ENCODE data around the gene RSPO4. TPM values are rescaled to one million over a fixed set of nuclear protein-coding genes. Genes with fewer than 3 reads are reported as not detected.

Gene RSPO4
- total and polyA plus RNA-seq, 2 donors from 2014 or later, result 0.13 to 0.45 TPM

GRCh38 chr20:972256-972655 is 29.9 kb downstream of the RSPO4 start:
- H3K27me3 ChIP-seq (ENCODE audit: control insufficient read depth, insufficient read depth, low read length), result no peaks in the 10 kb centered on the region
- H3K4me1 ChIP-seq (ENCODE audit: control insufficient read depth in 2 of 3, insufficient read depth in 2 of 3, low read depth in 1 of 3, low read length in 3 of 3), result no peaks in the 10 kb centered on the region
- no peak for TF ChIP-seq CTCF (IDR thresholded peaks at IDR 0.05; ENCODE audit: borderline replicate concordance, extremely low read depth, insufficient read depth)
- no peak overlapping the region for H3K9ac ChIP-seq (ENCODE audit: low read length in 3 of 3)
- no peak overlapping the region for H3K27ac ChIP-seq (ENCODE audit: low read depth in 2 of 2, low read length in 2 of 2)
- no peaks in the 10 kb centered on the region for H3K9me3 ChIP-seq (ENCODE audit: control insufficient read depth in 2 of 3, insufficient read depth in 1 of 3, low read length in 3 of 3)
- DNase-seq, result no peak
- no peaks in the 10 kb centered on the region for H3K36me3 ChIP-seq (ENCODE audit: control insufficient read depth in 2 of 3, insufficient read depth in 3 of 3, low read length in 3 of 3)
- no peak for FAIRE-seq
- intact Hi-C loops (cut with DNase I), result no loop called here
- H3K4me3 ChIP-seq (ENCODE audit: low read length in 3 of 3), result no peak overlapping the region

GRCh38 chr20:971346-971745 is 30.8 kb downstream of the RSPO4 start:
- Histone ChIP-seq H3K27ac (ENCODE audit: low read depth in 2 of 2, low read length in 2 of 2) (no peak overlapping the region), H3K36me3 (ENCODE audit: control insufficient read depth in 2 of 3, insufficient read depth in 3 of 3, low read length in 3 of 3) (no peaks in the 10 kb centered on the region), H3K9me3 (ENCODE audit: control insufficient read depth in 2 of 3, insufficient read depth in 1 of 3, low read length in 3 of 3) (no peaks in the 10 kb centered on the region), H3K9ac (ENCODE audit: low read length in 3 of 3) (no peak overlapping the region), H3K27me3 (ENCODE audit: control insufficient read depth, insufficient read depth, low read length) (no peaks in the 10 kb centered on the region), H3K4me1 (ENCODE audit: control insufficient read depth in 2 of 3, insufficient read depth in 2 of 3, low read depth in 1 of 3, low read length in 3 of 3) (no peaks in the 10 kb centered on the region), H3K4me3 (ENCODE audit: low read length in 3 of 3) (no peak overlapping the region)
- no peak for TF ChIP-seq CTCF (IDR thresholded peaks at IDR 0.05; ENCODE audit: borderline replicate concordance, extremely low read depth, insufficient read depth)
- DNase-seq (no peak), FAIRE-seq (no peak)
- intact Hi-C loops (cut with DNase I), result no loop called here

GRCh38 chr20:969868-970267 is 32.2 kb downstream of the RSPO4 start:
- Histone ChIP-seq H3K4me3 (ENCODE audit: low read length in 3 of 3) (no peak overlapping the region), H3K4me1 (ENCODE audit: control insufficient read depth in 2 of 3, insufficient read depth in 2 of 3, low read depth in 1 of 3, low read length in 3 of 3) (no peaks in the 10 kb centered on the region), H3K36me3 (ENCODE audit: control insufficient read depth in 2 of 3, insufficient read depth in 3 of 3, low read length in 3 of 3) (no peaks in the 10 kb centered on the region), H3K9me3 (ENCODE audit: control insufficient read depth in 2 of 3, insufficient read depth in 1 of 3, low read length in 3 of 3) (no peaks in the 10 kb centered on the region), H3K27ac (ENCODE audit: low read depth in 2 of 2, low read length in 2 of 2) (no peak overlapping the region), H3K27me3 (ENCODE audit: control insufficient read depth, insufficient read depth, low read length) (no peaks in the 10 kb centered on the region), H3K9ac (ENCODE audit: low read length in 3 of 3) (no peak overlapping the region)
- no peak for DNase-seq
- no peak for TF ChIP-seq CTCF (IDR thresholded peaks at IDR 0.05; ENCODE audit: borderline replicate concordance, extremely low read depth, insufficient read depth)
- FAIRE-seq, result no peak
- intact Hi-C loops (cut with DNase I), result no loop called here

Data from kidney (tissue), 14 donors.